ENCODE data around the gene MICALL1. TPM values are rescaled to one million over a fixed set of nuclear protein-coding genes. Genes with fewer than 3 reads are reported as not detected.

Gene MICALL1
- total and polyA plus RNA-seq, 4 experiments from 2014 or later, result 0.77 to 31.0 (median 17.6) TPM

DNA sequence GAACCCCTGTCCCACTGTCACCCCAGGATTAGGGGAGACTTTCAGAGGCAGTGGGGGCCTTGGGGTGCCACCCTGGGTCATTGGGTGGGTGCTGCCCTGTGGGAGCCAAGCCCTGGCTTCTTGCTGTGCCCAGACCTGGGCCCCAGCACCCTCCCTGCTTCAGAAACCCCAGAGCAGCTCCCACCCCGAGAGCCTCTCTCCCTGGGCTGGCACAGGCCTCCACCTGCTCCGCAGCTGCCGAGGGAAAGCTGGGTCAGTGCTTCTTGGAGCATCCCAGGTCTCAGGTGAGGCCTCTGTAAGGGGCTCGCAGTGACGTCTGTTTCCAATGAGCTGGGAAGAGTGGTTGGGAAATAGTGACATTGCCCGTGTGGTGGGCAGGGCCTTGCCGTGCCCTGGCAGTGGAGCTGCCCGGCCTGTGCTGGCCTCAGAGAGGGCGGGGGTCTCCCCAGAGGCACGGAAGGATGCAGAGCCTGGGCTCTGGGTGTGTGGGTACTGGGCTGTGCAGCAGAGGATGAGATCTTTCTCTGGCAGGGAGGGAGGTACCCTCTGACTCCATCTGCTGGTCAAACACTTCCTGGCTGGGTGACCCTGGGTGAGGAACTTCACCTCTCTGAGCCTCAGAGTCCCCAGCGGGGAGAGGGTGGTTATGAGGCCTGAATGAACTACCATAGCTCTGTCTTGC is 24.3 kb downstream of the MICALL1 start:
- POLR2A ChIA-PET (ENCODE audit: partially characterized antibody), result interaction anchor here (1.5 kb wide), 1 partner anchor 24 kb away, joined by 6 read pairs; the partner anchor contains the start of gene MICALL1
- peaks cover 0 to 2% (median 0%) of the 10 kb centered on the region in 8 donors for H3K9me3 Mint-ChIP-seq
- H3K4me1 ChIP-seq (ENCODE audit: insufficient read depth, low read length), result peaks cover 11% of the 10 kb centered on the region
- peaks cover 11 to 39% of the 10 kb centered on the region in 2 donors for H3K36me3 Mint-ChIP-seq
- CTCF ChIA-PET (ENCODE audit: partially characterized antibody), result interaction anchor here (1.2 to 5.5 kb wide), 5 partner anchors 18 to 113 kb away, joined by 4 to 42 read pairs (median 8); partner anchors contain the start of gene MICALL1
- no peaks in the 10 kb centered on the region for H3K9me3 ChIP-seq (ENCODE audit: control insufficient read depth in 1 of 2, low read length in 2 of 2)
- peaks cover 13% of the 10 kb centered on the region for H3K36me3 ChIP-seq (ENCODE audit: insufficient read depth, low read length)
- peaks cover 7 to 13% (median 8%) of the 10 kb centered on the region in 4 donors for H3K4me1 Mint-ChIP-seq
- H3K27ac Mint-ChIP-seq, result no peak overlapping the region
- H3K27me3 Mint-ChIP-seq, result no peaks in the 10 kb centered on the region
- H3K27ac ChIP-seq (ENCODE audit: low read depth, low read length), result no peak overlapping the region
- no peaks in the 10 kb centered on the region for H3K27me3 ChIP-seq (ENCODE audit: insufficient read depth, low read length)
- intact Hi-C loops (cut with micrococcal nuclease), result no loop called here
- DNase-seq, result no peak
- H3K4me3 ChIP-seq (ENCODE audit: low read length in 2 of 2), result no peak overlapping the region
- H3K4me3 Mint-ChIP-seq, result no peak overlapping the region

DNA sequence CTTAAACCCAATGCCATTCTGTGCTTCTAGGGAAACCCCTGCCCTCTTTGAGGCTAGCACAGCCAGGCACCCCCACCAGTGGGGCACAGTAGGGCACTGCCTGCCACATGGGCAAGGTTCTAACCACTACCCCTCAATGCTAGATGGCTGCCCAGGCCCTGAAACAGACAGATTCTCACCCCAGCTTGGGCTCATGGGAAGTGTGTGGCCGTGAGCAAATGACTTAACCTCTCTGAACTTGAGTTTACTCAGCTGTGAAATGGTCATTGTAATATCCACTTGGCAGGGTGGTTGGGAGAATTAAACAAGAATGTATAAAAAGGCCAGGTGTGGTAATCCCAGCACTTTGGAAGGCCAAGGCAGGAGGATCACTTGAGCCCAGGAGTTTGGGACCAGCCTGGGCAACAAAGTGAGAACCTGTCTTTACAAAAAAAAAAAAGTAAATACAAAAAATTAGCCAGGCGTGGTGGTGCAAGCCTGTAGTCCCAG is 24.9 kb downstream of the MICALL1 start:
- Histone ChIP-seq H3K9me3 (ENCODE audit: control insufficient read depth in 1 of 2, low read length in 2 of 2) (no peaks in the 10 kb centered on the region), H3K36me3 (ENCODE audit: insufficient read depth, low read length) (peaks cover 13% of the 10 kb centered on the region), H3K27me3 (ENCODE audit: insufficient read depth, low read length) (no peaks in the 10 kb centered on the region), H3K4me3 (ENCODE audit: low read length in 2 of 2) (no peak overlapping the region), H3K27ac (ENCODE audit: low read depth, low read length) (no peak overlapping the region), H3K4me1 (ENCODE audit: insufficient read depth, low read length) (peaks cover 11% of the 10 kb centered on the region)
- Mint-ChIP-seq H3K4me1 (peaks cover 7 to 13% (median 8%) of the 10 kb centered on the region in 4 donors), H3K36me3 (peaks cover 9 to 37% of the 10 kb centered on the region in 2 donors), H3K4me3 (no peak overlapping the region), H3K27ac (peak overlapping the region in 3 of 7 donors; percentile 15 to 91 (median 35)), H3K9me3 (peaks cover 0 to 2% (median 0%) of the 10 kb centered on the region in 8 donors), H3K27me3 (no peaks in the 10 kb centered on the region)
- POLR2A ChIA-PET (ENCODE audit: partially characterized antibody), result interaction anchor here (0.6 to 1.5 kb wide), 2 partner anchors 25 to 98 kb away, joined by 4 to 6 read pairs; partner anchors contain the start of gene MICALL1
- CTCF ChIA-PET (ENCODE audit: partially characterized antibody), result interaction anchor here (1.2 to 5.5 kb wide), 5 partner anchors 17 to 113 kb away, joined by 4 to 42 read pairs (median 8); partner anchors contain the start of gene MICALL1
- DNase-seq, result no peak
- intact Hi-C loops (cut with micrococcal nuclease), result no loop called here

DNA sequence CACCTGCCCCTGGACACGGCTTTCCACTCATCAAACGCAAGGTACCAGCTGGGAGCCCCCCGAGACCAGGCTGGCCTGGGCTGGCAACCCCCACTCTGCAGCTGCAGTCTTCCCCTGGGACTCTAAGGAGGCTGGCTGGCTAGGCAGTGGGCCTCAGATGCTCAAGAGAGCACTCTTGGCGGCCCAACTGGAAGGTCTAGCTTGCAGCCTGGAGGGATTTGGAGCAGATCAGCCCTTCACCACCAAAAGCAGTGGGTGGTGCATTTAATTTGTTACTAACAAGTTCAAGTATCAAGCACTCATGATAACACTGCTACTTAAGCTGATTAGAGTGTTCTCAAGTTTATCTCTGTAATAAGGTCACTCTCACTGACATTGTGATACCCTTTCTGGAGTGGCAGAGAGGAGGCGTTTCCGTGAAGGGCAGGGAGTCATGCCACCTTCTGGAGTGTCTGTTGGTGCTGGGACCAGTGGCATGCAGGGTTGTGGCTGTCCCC is 25.8 kb downstream of the MICALL1 start:
- Mint-ChIP-seq H3K9me3 (peaks cover 0 to 2% (median 0%) of the 10 kb centered on the region in 8 donors), H3K4me3 (no peak overlapping the region), H3K27me3 (no peaks in the 10 kb centered on the region), H3K4me1 (peaks cover 7 to 13% (median 8%) of the 10 kb centered on the region in 4 donors), H3K27ac (peak overlapping the region in 2 of 7 donors; percentile 64 to 72), H3K36me3 (peaks cover 9 to 39% of the 10 kb centered on the region in 2 donors)
- Histone ChIP-seq H3K4me3 (ENCODE audit: low read length in 2 of 2) (no peak overlapping the region), H3K9me3 (ENCODE audit: control insufficient read depth in 1 of 2, low read length in 2 of 2) (no peaks in the 10 kb centered on the region), H3K27ac (ENCODE audit: low read depth, low read length) (no peak overlapping the region), H3K36me3 (ENCODE audit: insufficient read depth, low read length) (peaks cover 10% of the 10 kb centered on the region), H3K4me1 (ENCODE audit: insufficient read depth, low read length) (peaks cover 11% of the 10 kb centered on the region), H3K27me3 (ENCODE audit: insufficient read depth, low read length) (no peaks in the 10 kb centered on the region)
- ChIA-PET CTCF (ENCODE audit: partially characterized antibody) (interaction anchor here (0.6 to 5.5 kb wide), 13 partner anchors 16 to 122 kb away, joined by 3 to 42 read pairs (median 6); partner anchors contain the start of gene MICALL1), POLR2A (ENCODE audit: partially characterized antibody) (interaction anchor here (0.8 to 1.2 kb wide), 3 partner anchors 26 to 88 kb away, joined by 3 to 5 read pairs (median 3); partner anchors contain the start of genes ANKRD54 and MICALL1)
- intact Hi-C loops (cut with micrococcal nuclease), result no loop called here
- DNase-seq, result no peak

DNA sequence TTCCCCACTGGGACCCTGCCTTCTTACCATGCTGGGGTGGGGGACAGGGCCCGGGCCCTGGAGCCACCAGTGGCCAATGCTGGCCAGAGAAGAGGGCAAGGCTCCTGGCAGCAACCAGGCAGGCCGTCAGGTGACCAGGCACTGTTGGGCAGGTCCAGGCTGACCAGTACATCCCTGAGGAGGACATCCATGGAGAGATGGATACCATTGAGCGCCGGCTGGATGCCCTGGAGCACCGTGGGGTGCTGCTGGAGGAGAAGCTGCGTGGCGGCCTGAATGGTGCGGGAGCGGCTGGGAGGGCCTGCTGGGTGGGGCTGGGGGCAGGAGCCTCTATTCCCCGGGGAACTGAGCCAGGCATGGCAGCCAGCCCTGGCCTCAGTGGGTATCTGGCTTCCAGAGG is 26.3 kb downstream of the MICALL1 start:
- no peaks in the 10 kb centered on the region for H3K9me3 ChIP-seq (ENCODE audit: control insufficient read depth in 1 of 2, low read length in 2 of 2)
- ChIA-PET POLR2A (ENCODE audit: partially characterized antibody) (interaction anchor here (1.2 to 3.6 kb wide), 4 partner anchors 21 to 88 kb away, joined by 3 to 12 read pairs (median 3); partner anchors contain the start of genes ANKRD54, C22orf23 and POLR2F), CTCF (ENCODE audit: partially characterized antibody) (interaction anchor here (1.1 to 5.5 kb wide), 12 partner anchors 9 to 115 kb away, joined by 3 to 42 read pairs (median 5); partner anchors contain the start of gene MICALL1)
- H3K4me3 ChIP-seq (ENCODE audit: low read length in 2 of 2), result no peak overlapping the region
- Mint-ChIP-seq H3K36me3 (peaks cover 9 to 39% of the 10 kb centered on the region in 2 donors), H3K27ac (no peak overlapping the region), H3K27me3 (no peaks in the 10 kb centered on the region), H3K4me1 (peaks cover 7 to 13% (median 8%) of the 10 kb centered on the region in 4 donors), H3K9me3 (peaks cover 0 to 2% (median 0%) of the 10 kb centered on the region in 8 donors), H3K4me3 (no peak overlapping the region)
- no peaks in the 10 kb centered on the region for H3K27me3 ChIP-seq (ENCODE audit: insufficient read depth, low read length)
- no peak for DNase-seq
- peaks cover 11% of the 10 kb centered on the region for H3K4me1 ChIP-seq (ENCODE audit: insufficient read depth, low read length)
- peaks cover 10% of the 10 kb centered on the region for H3K36me3 ChIP-seq (ENCODE audit: insufficient read depth, low read length)
- intact Hi-C loops (cut with micrococcal nuclease), result no loop called here
- no peak overlapping the region for H3K27ac ChIP-seq (ENCODE audit: low read depth, low read length)

DNA sequence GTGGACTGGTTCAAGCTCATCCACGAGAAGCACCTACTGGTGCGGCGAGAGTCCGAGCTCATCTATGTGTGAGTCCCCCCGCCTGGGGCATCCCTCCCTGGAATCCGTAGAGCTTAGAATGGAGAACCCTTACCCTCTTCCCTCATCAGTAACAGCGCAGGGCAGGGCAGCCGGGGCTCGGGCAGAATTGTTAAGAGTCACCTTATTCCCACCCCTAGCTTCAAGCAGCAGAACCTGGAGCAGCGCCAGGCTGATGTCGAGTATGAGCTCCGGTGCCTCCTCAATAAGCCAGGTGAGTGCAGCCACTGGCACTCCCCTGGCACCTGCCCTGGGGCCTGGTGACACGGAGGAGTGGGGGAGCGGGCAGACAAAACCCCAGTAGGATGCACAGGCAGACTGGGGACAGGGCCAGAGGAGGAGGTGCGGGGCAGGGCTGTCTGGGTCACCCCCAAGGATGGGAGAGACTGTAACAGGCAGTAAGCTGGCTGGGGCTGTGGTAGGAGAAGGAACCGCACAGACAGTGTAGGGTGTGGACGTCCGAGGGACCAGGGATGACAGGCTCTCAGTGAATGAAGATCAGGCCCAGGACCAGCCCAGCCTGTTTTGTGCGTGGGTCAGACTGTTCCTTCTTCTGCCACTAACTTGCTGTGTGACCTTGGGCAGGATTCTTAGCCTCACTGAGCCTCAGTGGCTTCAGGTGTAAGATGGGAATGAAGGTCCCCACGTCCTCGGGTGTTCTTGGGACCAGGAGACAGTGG is 26.9 kb downstream of the MICALL1 start:
- intact Hi-C loops (cut with micrococcal nuclease), result no loop called here
- POLR2A ChIA-PET (ENCODE audit: partially characterized antibody), result interaction anchor here (1.2 to 3.6 kb wide), 4 partner anchors 21 to 89 kb away, joined by 3 to 12 read pairs (median 3); partner anchors contain the start of genes ANKRD54, C22orf23 and POLR2F

DNA sequence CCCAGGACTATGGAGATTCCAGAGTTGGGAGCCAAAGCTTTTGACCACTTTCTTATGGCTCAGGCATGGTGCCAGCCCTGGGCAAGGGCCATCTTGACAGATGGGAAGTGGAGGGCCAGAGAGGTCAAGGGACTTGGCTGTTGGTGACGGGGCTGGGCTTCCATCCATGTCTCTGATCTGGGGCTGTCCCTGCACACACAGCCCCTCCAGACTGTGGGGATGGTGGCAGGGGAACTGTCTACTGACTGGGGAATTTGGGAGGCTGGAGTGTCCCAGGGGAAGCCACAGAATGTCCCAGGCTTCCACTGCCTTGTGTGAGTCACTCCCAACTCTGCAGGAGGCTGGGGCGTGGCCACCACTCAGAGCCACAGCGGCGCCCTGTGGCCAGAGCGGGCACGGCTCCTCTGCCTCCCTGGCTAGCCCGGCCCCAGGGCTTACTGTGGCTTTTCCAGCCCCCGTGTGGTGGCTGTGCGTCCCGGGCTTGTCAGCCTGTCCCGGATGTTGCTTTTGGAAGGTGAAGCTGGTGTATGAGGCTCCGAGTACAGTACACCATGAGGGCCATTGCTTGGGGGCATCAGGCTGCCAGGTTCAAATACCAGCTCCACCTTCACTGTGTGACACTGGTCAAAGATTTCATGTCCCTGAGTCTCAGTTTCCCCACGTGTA is 27.7 kb downstream of the MICALL1 start:
- Histone ChIP-seq H3K36me3 (ENCODE audit: insufficient read depth, low read length) (peaks cover 14% of the 10 kb centered on the region), H3K9me3 (ENCODE audit: control insufficient read depth in 1 of 2, low read length in 2 of 2) (no peaks in the 10 kb centered on the region), H3K27me3 (ENCODE audit: insufficient read depth, low read length) (no peaks in the 10 kb centered on the region), H3K27ac (ENCODE audit: low read depth, low read length) (no peak overlapping the region), H3K4me3 (ENCODE audit: low read length in 2 of 2) (no peak overlapping the region), H3K4me1 (ENCODE audit: insufficient read depth, low read length) (peaks cover 11% of the 10 kb centered on the region)
- intact Hi-C loops (cut with micrococcal nuclease), result loop anchor here (1.0 kb wide), 5 partner anchors 19 to 117 kb away; partner anchors contain the start of genes C22orf23, MICALL1 and POLR2F
- CTCF ChIA-PET (ENCODE audit: partially characterized antibody), result interaction anchor here (0.6 to 5.5 kb wide), 21 partner anchors 10 to 124 kb away, joined by 3 to 42 read pairs (median 4); partner anchors contain the start of genes C22orf23, MICALL1 and POLR2F
- H3K4me1 Mint-ChIP-seq, result peaks cover 7 to 13% (median 8%) of the 10 kb centered on the region in 4 donors
- DNase-seq, result peak; percentile 67 to 79 (median 72)
- H3K4me3 Mint-ChIP-seq, result peak overlapping the region in 1 of 8 donors; percentile 26
- peak overlapping the region in 2 of 7 donors; percentile 22 to 24 for H3K27ac Mint-ChIP-seq
- no peaks in the 10 kb centered on the region for H3K27me3 Mint-ChIP-seq
- H3K36me3 Mint-ChIP-seq, result peaks cover 4 to 33% of the 10 kb centered on the region in 2 donors
- POLR2A ChIA-PET (ENCODE audit: partially characterized antibody), result interaction anchor here (0.7 to 3.6 kb wide), 7 partner anchors 18 to 84 kb away, joined by 3 to 12 read pairs (median 4); partner anchors contain the start of genes C22orf23, EIF3L, MICALL1 and POLR2F
- peaks cover 0 to 2% (median 0%) of the 10 kb centered on the region in 8 donors for H3K9me3 Mint-ChIP-seq

More for the DNA sequence above, 26.9 kb downstream of the MICALL1 start:
- Histone ChIP-seq H3K4me1 (ENCODE audit: insufficient read depth, low read length) (peaks cover 11% of the 10 kb centered on the region), H3K27me3 (ENCODE audit: insufficient read depth, low read length) (no peaks in the 10 kb centered on the region), H3K27ac (ENCODE audit: low read depth, low read length) (no peak overlapping the region), H3K4me3 (ENCODE audit: low read length in 2 of 2) (no peak overlapping the region), H3K36me3 (ENCODE audit: insufficient read depth, low read length) (peaks cover 16% of the 10 kb centered on the region), H3K9me3 (ENCODE audit: control insufficient read depth in 1 of 2, low read length in 2 of 2) (no peaks in the 10 kb centered on the region)
- CTCF ChIA-PET (ENCODE audit: partially characterized antibody), result interaction anchor here (1.1 to 5.5 kb wide), 14 partner anchors 9 to 115 kb away, joined by 3 to 42 read pairs (median 5); partner anchors contain the start of genes C22orf23, MICALL1 and POLR2F
- Mint-ChIP-seq H3K4me3 (no peak overlapping the region), H3K4me1 (peaks cover 7 to 13% (median 8%) of the 10 kb centered on the region in 4 donors), H3K36me3 (peaks cover 9 to 41% of the 10 kb centered on the region in 2 donors), H3K9me3 (peaks cover 0 to 2% (median 0%) of the 10 kb centered on the region in 8 donors), H3K27ac (peak overlapping the region in 4 of 7 donors; percentile 10 to 94 (median 18)), H3K27me3 (no peaks in the 10 kb centered on the region)
- no peak for DNase-seq

Measured in CD4-positive, alpha-beta memory T cell (primary cell).